ENCODE data around the gene GALNTL6.
"Not testable (repeated sequence)": the region's sequence is repeated elsewhere in the genome, so short reads cannot be mapped to it uniquely, and the experiment has no call there.

DNA sequence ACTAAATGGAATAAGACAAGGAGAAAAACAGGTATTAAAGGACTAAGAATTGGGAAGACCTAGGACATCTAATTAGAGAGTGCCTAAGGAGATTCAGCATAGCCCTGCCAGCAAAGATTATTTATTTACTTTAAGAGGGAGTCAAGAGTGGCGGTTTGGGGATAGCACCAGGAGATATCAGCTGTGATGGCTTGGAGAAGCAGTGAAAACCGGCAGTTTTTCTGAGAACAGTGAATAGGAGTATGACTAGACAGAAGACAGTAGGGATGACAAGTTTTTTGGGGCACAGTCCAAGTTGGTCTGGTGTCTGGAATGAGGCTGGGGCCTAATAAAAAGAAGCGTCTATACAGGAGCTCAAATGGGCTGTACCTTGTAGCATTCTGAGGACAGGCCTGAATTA, 1143.1 kb downstream of the GALNTL6 start:
- TF ChIP-seq, protein P1, sequence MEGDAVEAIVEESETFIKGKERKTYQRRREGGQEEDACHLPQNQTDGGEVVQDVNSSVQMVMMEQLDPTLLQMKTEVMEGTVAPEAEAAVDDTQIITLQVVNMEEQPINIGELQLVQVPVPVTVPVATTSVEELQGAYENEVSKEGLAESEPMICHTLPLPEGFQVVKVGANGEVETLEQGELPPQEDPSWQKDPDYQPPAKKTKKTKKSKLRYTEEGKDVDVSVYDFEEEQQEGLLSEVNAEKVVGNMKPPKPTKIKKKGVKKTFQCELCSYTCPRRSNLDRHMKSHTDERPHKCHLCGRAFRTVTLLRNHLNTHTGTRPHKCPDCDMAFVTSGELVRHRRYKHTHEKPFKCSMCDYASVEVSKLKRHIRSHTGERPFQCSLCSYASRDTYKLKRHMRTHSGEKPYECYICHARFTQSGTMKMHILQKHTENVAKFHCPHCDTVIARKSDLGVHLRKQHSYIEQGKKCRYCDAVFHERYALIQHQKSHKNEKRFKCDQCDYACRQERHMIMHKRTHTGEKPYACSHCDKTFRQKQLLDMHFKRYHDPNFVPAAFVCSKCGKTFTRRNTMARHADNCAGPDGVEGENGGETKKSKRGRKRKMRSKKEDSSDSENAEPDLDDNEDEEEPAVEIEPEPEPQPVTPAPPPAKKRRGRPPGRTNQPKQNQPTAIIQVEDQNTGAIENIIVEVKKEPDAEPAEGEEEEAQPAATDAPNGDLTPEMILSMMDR (IDR thresholded peaks at IDR 0.05), result not testable (repeated sequence)
- not testable (repeated sequence) for TF ChIP-seq POLR2A (IDR thresholded peaks at IDR 0.05)

All from testis (tissue), 2 donors.